GM15510 (cell line): ENCODE measurements around the gene C5AR2.

Experiments used
- POLR2A ChIP-seq: IDR thresholded peaks from 3 replicates; pipeline ENCODE4 v1.6.1; 2011; ENCODE audit warnings: borderline replicate concordance; ENCODE audit not compliant: insufficient read length; ENCODE audit errors: extremely low read depth

C5AR2 gene

GRCh38 chr19:47390533-47391488, 58.8 kb downstream of the C5AR2 start:
- TF ChIP-seq POLR2A: no peak

DNA sequence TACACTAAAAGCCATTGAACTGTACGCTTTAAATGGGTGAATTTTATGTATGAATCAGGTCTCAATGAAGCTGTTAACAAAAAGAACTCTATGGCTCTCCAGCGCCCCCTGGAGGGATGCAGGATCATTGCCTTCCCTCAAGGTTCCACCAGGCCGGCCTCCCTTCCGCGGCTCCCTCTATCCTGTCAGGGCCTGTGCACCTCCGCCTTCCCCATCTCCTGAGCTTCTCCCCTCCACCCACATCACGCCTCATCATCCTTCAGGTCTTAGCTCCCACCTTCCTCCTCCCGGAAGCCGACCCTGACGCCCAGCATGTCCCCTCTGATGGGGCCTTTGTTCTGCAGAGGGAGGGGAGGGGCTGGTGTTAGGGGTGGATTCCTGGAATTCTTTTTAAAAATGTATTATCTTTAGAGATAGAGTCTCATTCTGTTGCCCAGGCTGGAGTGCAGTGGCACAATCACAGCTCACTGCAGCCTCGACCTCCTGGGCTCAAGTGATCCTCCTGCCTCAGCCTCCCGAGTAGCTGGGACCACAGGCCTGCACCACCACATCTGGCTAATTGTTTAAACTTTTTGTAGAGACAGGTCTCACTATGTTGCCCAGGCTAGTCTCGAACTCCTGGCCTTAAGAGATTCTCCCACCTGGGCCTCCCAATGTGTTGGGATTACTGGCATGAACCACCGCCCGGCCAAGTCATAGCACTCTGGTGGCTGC, 59.7 kb downstream of the C5AR2 start:
- TF ChIP-seq POLR2A: no peak
